ENCODE data around the gene STAC. TPM values are rescaled to one million over a fixed set of nuclear protein-coding genes. Genes with fewer than 3 reads are reported as not detected.
A peak's percentile ranks its signal among the peaks of the same experiment; 100 is the strongest.

STAC gene
- total RNA-seq, 1 experiment from 2014 or later, result not detected

- no peaks in the 10 kb centered on the region for H3K79me2 ChIP-seq (ENCODE audit: low read length)
- H3K27ac ChIP-seq (ENCODE audit: low read length), result no peak overlapping the region
- no peak overlapping the region for H3K9ac ChIP-seq (ENCODE audit: low read length)
- H3K4me3 ChIP-seq (ENCODE audit: low read length), result no peak overlapping the region
- H3K4me2 ChIP-seq (ENCODE audit: low read depth, low read length, poor library complexity, severe bottlenecking), result no peak overlapping the region
- no peaks in the 10 kb centered on the region for H3K27me3 ChIP-seq (ENCODE audit: low read length)
- H3K4me1 ChIP-seq (ENCODE audit: low read length), result no peaks in the 10 kb centered on the region
- no peak for DNase-seq
- H3K9me2 ChIP-seq (replicated peaks; ENCODE audit: insufficient read depth, low read length), result no peaks in the 10 kb centered on the region
- H3K36me3 ChIP-seq (ENCODE audit: insufficient read depth, low read length), result no peaks in the 10 kb centered on the region
- no peak overlapping the region for H2AFZ ChIP-seq (ENCODE audit: low read length)
- no peaks in the 10 kb centered on the region for H4K20me1 ChIP-seq (ENCODE audit: insufficient read depth, low read depth, low read length)
- H3K9me3 ChIP-seq (ENCODE audit: low read length), result no peaks in the 10 kb centered on the region
Observed at GRCh38 chr3:36401056-36401455, 20.8 kb downstream of the STAC start.

DNA sequence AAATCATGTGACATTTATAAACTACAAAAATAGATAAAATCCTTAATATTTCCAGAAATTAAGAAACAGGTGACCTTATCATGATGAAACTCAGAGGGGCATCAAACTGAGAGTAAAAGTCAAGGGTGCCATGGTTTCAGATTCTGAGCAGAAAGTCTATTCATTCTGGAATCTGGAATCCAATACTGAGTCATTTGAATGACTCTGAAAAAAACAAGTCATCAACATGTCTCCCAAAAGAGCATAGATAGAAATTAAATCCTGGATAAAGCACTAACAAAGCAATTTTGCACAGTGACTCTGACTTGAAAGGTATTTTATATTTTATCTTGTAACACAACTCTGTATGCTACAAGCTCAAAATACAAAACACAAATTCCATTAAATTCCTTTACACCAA lies 23.4 kb downstream of the STAC start:
- Histone ChIP-seq H3K79me2 (ENCODE audit: low read length) (no peaks in the 10 kb centered on the region), H3K27ac (ENCODE audit: low read length) (no peak overlapping the region), H3K9ac (ENCODE audit: low read length) (no peak overlapping the region), H3K4me2 (ENCODE audit: low read depth, low read length, poor library complexity, severe bottlenecking) (no peak overlapping the region), H3K27me3 (ENCODE audit: low read length) (no peaks in the 10 kb centered on the region), H4K20me1 (ENCODE audit: insufficient read depth, low read depth, low read length) (no peaks in the 10 kb centered on the region), H3K36me3 (ENCODE audit: insufficient read depth, low read length) (no peaks in the 10 kb centered on the region), H2AFZ (ENCODE audit: low read length) (no peak overlapping the region), H3K4me1 (ENCODE audit: low read length) (no peaks in the 10 kb centered on the region), H3K9me3 (ENCODE audit: low read length) (no peaks in the 10 kb centered on the region), H3K4me3 (ENCODE audit: low read length) (no peak overlapping the region), H3K9me2 (replicated peaks; ENCODE audit: insufficient read depth, low read length) (no peaks in the 10 kb centered on the region)
- DNase-seq, result no peak

DNA sequence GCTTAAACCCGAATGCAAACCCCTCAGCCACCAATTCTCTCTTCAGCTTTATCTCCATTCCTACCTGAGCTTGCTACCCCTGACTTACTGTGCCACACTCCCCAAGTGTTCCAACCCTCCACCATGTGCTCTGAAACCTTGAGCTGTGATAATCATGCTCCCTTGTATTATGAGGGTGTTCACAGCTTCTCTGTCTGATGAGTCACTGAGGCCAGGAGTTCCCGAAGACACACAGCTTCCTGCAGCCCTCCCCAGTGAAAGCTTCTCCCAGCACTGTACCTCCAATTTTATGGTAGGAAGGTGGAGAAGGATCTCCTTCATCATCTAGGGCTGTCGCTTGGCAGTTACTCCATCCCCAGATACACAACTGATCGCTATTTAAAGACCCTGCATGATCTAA lies 24.9 kb downstream of the STAC start:
- Histone ChIP-seq H3K36me3 (ENCODE audit: insufficient read depth, low read length) (no peaks in the 10 kb centered on the region), H3K4me2 (ENCODE audit: low read depth, low read length, poor library complexity, severe bottlenecking) (no peak overlapping the region), H2AFZ (ENCODE audit: low read length) (no peak overlapping the region), H4K20me1 (ENCODE audit: insufficient read depth, low read depth, low read length) (no peaks in the 10 kb centered on the region), H3K27ac (ENCODE audit: low read length) (no peak overlapping the region), H3K9ac (ENCODE audit: low read length) (no peak overlapping the region), H3K4me3 (ENCODE audit: low read length) (no peak overlapping the region), H3K9me3 (ENCODE audit: low read length) (no peaks in the 10 kb centered on the region), H3K27me3 (ENCODE audit: low read length) (no peaks in the 10 kb centered on the region), H3K79me2 (ENCODE audit: low read length) (no peaks in the 10 kb centered on the region), H3K9me2 (replicated peaks; ENCODE audit: insufficient read depth, low read length) (no peaks in the 10 kb centered on the region), H3K4me1 (ENCODE audit: low read length) (no peaks in the 10 kb centered on the region)
- no peak for DNase-seq

DNA sequence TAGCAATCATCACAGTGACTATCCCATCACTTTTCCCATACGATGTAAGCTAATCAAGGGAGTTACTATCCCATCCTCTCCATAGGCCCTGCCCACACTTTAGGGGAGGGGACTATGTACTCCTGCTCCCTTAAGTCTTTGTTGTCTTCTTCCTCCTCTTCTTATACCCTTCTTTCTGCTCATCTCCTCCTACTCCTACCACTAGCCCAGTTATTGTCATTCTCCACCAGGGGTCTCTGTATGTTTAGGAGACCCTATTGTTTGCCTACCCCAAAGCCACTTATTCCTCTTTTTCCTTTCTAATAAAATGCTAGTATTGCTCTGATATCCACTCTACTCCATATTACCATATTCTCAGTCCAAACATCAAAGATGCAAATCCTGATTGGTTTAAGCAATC lies 27.8 kb downstream of the STAC start:
- H3K4me3 ChIP-seq (ENCODE audit: low read length), result no peak overlapping the region
- H3K79me2 ChIP-seq (ENCODE audit: low read length), result no peaks in the 10 kb centered on the region
- no peak overlapping the region for H3K27ac ChIP-seq (ENCODE audit: low read length)
- no peaks in the 10 kb centered on the region for H3K9me3 ChIP-seq (ENCODE audit: low read length)
- H2AFZ ChIP-seq (ENCODE audit: low read length), result no peak overlapping the region
- H3K4me2 ChIP-seq (ENCODE audit: low read depth, low read length, poor library complexity, severe bottlenecking), result no peak overlapping the region
- no peaks in the 10 kb centered on the region for H3K4me1 ChIP-seq (ENCODE audit: low read length)
- H4K20me1 ChIP-seq (ENCODE audit: insufficient read depth, low read depth, low read length), result no peaks in the 10 kb centered on the region
- no peak overlapping the region for H3K9ac ChIP-seq (ENCODE audit: low read length)
- DNase-seq, result peak; percentile 43
- H3K36me3 ChIP-seq (ENCODE audit: insufficient read depth, low read length), result no peaks in the 10 kb centered on the region
- H3K27me3 ChIP-seq (ENCODE audit: low read length), result no peaks in the 10 kb centered on the region
- H3K9me2 ChIP-seq (replicated peaks; ENCODE audit: insufficient read depth, low read length), result no peaks in the 10 kb centered on the region

- no peaks in the 10 kb centered on the region for H3K9me2 ChIP-seq (replicated peaks; ENCODE audit: insufficient read depth, low read length)
- no peak overlapping the region for H3K27ac ChIP-seq (ENCODE audit: low read length)
- no peak overlapping the region for H3K9ac ChIP-seq (ENCODE audit: low read length)
- no peak for DNase-seq
- H3K4me2 ChIP-seq (ENCODE audit: low read depth, low read length, poor library complexity, severe bottlenecking), result no peak overlapping the region
- no peaks in the 10 kb centered on the region for H3K79me2 ChIP-seq (ENCODE audit: low read length)
- no peaks in the 10 kb centered on the region for H3K27me3 ChIP-seq (ENCODE audit: low read length)
- no peaks in the 10 kb centered on the region for H3K9me3 ChIP-seq (ENCODE audit: low read length)
- no peak overlapping the region for H3K4me3 ChIP-seq (ENCODE audit: low read length)
- H3K4me1 ChIP-seq (ENCODE audit: low read length), result no peaks in the 10 kb centered on the region
- no peak overlapping the region for H2AFZ ChIP-seq (ENCODE audit: low read length)
- no peaks in the 10 kb centered on the region for H4K20me1 ChIP-seq (ENCODE audit: insufficient read depth, low read depth, low read length)
- H3K36me3 ChIP-seq (ENCODE audit: insufficient read depth, low read length), result no peaks in the 10 kb centered on the region
Observed at GRCh38 chr3:36409862-36410261, 29.6 kb downstream of the STAC start.

DNA sequence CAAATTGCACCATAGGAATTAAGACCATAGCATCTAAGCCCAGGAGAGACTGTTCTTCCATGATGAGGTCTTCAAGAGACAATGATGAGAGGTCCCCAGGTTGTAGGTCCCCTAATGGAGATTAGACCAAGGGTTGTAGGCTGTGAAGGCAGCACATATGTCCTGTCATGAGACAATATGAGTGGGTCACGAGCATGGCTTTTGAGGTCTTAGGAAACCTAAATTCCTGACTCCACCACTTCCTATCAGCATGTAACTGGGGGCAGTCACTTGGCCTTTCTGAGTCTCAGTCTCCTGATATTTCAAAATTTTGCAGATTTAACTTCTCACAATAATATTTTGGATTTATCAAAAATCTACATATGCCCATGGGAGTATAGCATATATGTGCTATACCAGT lies 31.3 kb downstream of the STAC start:
- Histone ChIP-seq H4K20me1 (ENCODE audit: insufficient read depth, low read depth, low read length) (no peaks in the 10 kb centered on the region), H3K4me3 (ENCODE audit: low read length) (no peak overlapping the region), H3K4me2 (ENCODE audit: low read depth, low read length, poor library complexity, severe bottlenecking) (no peak overlapping the region)

DNA sequence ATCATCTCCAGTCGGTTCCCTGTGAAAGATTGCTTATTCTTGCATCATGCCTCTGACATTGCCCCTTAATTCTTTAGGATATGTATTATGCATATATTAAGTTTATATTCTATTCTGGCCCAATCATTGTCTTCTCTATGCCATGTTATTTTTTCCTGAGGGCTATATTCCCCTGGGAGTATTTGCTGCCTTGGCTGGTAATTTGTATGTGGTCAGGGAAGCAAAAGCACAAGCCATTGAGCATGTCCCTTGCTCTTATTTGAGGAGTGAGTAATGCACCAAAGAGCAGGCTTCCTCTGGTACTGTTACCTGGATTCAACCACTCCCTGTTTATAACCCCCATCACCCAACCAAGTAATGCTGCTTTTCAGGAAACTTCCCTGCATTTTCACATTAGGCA lies 36.3 kb downstream of the STAC start:
- H3K36me3 ChIP-seq (ENCODE audit: insufficient read depth, low read length), result no peaks in the 10 kb centered on the region
- no peaks in the 10 kb centered on the region for H3K4me1 ChIP-seq (ENCODE audit: low read length)
- H2AFZ ChIP-seq (ENCODE audit: low read length), result no peak overlapping the region
- H3K79me2 ChIP-seq (ENCODE audit: low read length), result no peaks in the 10 kb centered on the region
- H3K27me3 ChIP-seq (ENCODE audit: low read length), result no peaks in the 10 kb centered on the region
- no peaks in the 10 kb centered on the region for H4K20me1 ChIP-seq (ENCODE audit: insufficient read depth, low read depth, low read length)
- H3K9ac ChIP-seq (ENCODE audit: low read length), result no peak overlapping the region
- H3K4me3 ChIP-seq (ENCODE audit: low read length), result no peak overlapping the region
- H3K4me2 ChIP-seq (ENCODE audit: low read depth, low read length, poor library complexity, severe bottlenecking), result no peak overlapping the region
- no peaks in the 10 kb centered on the region for H3K9me3 ChIP-seq (ENCODE audit: low read length)
- no peaks in the 10 kb centered on the region for H3K9me2 ChIP-seq (replicated peaks; ENCODE audit: insufficient read depth, low read length)
- no peak overlapping the region for H3K27ac ChIP-seq (ENCODE audit: low read length)
- no peak for DNase-seq

More for the DNA sequence above, 31.3 kb downstream of the STAC start:
- H3K79me2 ChIP-seq (ENCODE audit: low read length), result no peaks in the 10 kb centered on the region
- no peaks in the 10 kb centered on the region for H3K9me2 ChIP-seq (replicated peaks; ENCODE audit: insufficient read depth, low read length)
- no peaks in the 10 kb centered on the region for H3K36me3 ChIP-seq (ENCODE audit: insufficient read depth, low read length)
- no peaks in the 10 kb centered on the region for H3K9me3 ChIP-seq (ENCODE audit: low read length)
- no peak overlapping the region for H3K9ac ChIP-seq (ENCODE audit: low read length)
- no peaks in the 10 kb centered on the region for H3K4me1 ChIP-seq (ENCODE audit: low read length)
- no peaks in the 10 kb centered on the region for H3K27me3 ChIP-seq (ENCODE audit: low read length)
- H2AFZ ChIP-seq (ENCODE audit: low read length), result no peak overlapping the region
- DNase-seq, result no peak
- H3K27ac ChIP-seq (ENCODE audit: low read length), result no peak overlapping the region

DNA sequence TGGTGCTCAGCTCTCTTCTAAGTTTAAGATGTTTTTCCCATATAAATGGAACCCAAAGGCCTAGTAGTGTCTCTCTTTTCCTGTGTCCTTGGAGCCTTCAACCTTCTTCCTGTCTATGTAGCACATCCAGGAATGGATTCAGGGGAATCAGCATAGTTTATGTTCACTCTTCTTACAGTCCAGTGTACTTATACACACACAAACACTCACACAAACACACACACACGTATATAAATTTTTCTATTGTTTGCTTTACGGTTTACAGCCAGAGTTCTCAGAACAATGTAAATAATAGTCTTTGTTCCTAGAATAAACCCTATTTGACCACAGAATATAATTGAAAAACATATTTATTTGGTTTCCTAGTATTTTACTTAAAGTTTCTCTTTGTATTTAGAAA lies 36.9 kb downstream of the STAC start:
- Histone ChIP-seq H3K9ac (ENCODE audit: low read length) (no peak overlapping the region), H2AFZ (ENCODE audit: low read length) (no peak overlapping the region), H3K4me2 (ENCODE audit: low read depth, low read length, poor library complexity, severe bottlenecking) (no peak overlapping the region), H3K9me2 (replicated peaks; ENCODE audit: insufficient read depth, low read length) (no peaks in the 10 kb centered on the region), H3K4me3 (ENCODE audit: low read length) (no peak overlapping the region), H3K79me2 (ENCODE audit: low read length) (no peaks in the 10 kb centered on the region), H3K27me3 (ENCODE audit: low read length) (no peaks in the 10 kb centered on the region), H3K27ac (ENCODE audit: low read length) (no peak overlapping the region), H4K20me1 (ENCODE audit: insufficient read depth, low read depth, low read length) (no peaks in the 10 kb centered on the region), H3K4me1 (ENCODE audit: low read length) (no peaks in the 10 kb centered on the region), H3K9me3 (ENCODE audit: low read length) (no peaks in the 10 kb centered on the region), H3K36me3 (ENCODE audit: insufficient read depth, low read length) (no peaks in the 10 kb centered on the region)
- no peak for DNase-seq

DNA sequence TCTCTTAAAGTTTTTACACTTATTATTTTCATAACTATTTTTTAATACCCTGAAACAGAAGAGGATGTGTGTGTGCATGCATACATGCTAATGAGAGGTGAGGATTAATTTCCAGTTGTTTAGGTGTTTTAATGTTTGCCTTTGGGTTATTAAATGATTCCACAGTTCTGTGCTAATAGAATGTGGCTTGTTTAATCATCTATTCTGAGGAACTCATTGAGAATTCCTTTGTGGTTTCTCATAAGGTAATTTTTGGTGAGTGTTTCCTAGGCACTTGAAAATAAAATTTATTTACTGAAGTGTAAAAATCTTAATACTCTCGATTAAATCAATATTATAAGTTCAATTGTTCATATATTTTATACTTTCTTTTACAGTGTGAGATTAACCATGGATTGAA lies 38.0 kb downstream of the STAC start:
- H3K36me3 ChIP-seq (ENCODE audit: insufficient read depth, low read length), result no peaks in the 10 kb centered on the region
- H2AFZ ChIP-seq (ENCODE audit: low read length), result no peak overlapping the region
- no peak overlapping the region for H3K4me3 ChIP-seq (ENCODE audit: low read length)
- no peak overlapping the region for H3K4me2 ChIP-seq (ENCODE audit: low read depth, low read length, poor library complexity, severe bottlenecking)
- DNase-seq, result no peak
- no peaks in the 10 kb centered on the region for H3K27me3 ChIP-seq (ENCODE audit: low read length)
- no peaks in the 10 kb centered on the region for H3K4me1 ChIP-seq (ENCODE audit: low read length)
- no peaks in the 10 kb centered on the region for H4K20me1 ChIP-seq (ENCODE audit: insufficient read depth, low read depth, low read length)
- no peaks in the 10 kb centered on the region for H3K9me2 ChIP-seq (replicated peaks; ENCODE audit: insufficient read depth, low read length)
- no peak overlapping the region for H3K9ac ChIP-seq (ENCODE audit: low read length)
- H3K79me2 ChIP-seq (ENCODE audit: low read length), result no peaks in the 10 kb centered on the region
- no peak overlapping the region for H3K27ac ChIP-seq (ENCODE audit: low read length)
- no peaks in the 10 kb centered on the region for H3K9me3 ChIP-seq (ENCODE audit: low read length)

Measured in Karpas-422 (cell line).